ENCODE data around the gene PRDM15. TPM values are rescaled to one million over a fixed set of nuclear protein-coding genes. Genes with fewer than 3 reads are reported as not detected.

PRDM15 gene
- total RNA-seq, 2 experiments from 2014 or later, result 13.2 to 14.5 TPM

DNA sequence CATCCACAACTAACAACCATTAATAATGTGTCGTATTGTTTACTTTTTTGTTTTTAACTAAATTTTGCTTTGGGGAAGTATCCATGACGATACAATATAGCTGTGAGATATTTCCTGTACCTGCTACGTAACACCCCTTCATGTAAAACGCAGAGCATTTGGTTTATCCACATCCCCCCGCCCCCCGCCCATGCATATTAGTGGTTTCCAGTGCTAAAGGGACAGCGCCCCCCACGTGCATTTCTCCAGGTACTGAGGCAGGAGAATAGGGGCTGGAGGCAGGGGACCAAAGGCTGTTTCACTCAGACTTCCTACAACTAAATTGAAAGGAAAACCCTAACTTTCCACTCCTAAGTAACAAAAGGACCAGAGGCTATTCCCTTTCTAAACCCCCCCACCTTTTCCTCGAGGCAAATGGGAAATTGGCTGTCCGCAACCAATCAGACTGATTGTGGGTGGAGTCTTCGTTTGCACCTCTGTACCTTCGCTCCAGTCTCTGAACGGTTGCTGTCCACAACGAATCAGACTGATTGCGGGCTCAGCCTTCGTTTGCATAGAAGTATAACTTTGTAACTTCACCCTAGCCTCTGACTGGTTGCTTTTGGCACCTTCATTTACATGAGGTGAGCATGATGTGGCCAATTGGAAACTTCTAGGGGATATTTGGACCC lies 100.1 kb downstream of the PRDM15 start:
- Mint-ChIP-seq H3K4me1 (ENCODE audit: low read depth) (peaks cover 8% of the 10 kb centered on the region), H3K27ac (no peak overlapping the region), H3K9me3 (no peaks in the 10 kb centered on the region), H3K27me3 (peaks cover 59% of the 10 kb centered on the region), H3K36me3 (ENCODE audit: low read depth) (no peaks in the 10 kb centered on the region), H3K4me3 (no peak overlapping the region)
- ATAC-seq, result no peak
- no peak for TF ChIP-seq CTCF (IDR thresholded peaks at IDR 0.05)
- CTCF ChIA-PET, result interaction anchor here (1.3 kb wide), 1 partner anchor 137 kb away, joined by 3 read pairs; no protein-coding TSS in a partner anchor
- no peak for DNase-seq
- POLR2A ChIA-PET, result interaction anchor here (1.2 kb wide), 1 partner anchor 99 kb away, joined by 3 read pairs; no protein-coding TSS in a partner anchor
- intact Hi-C loops (cut with micrococcal nuclease), result no loop called here

GRCh38 chr21:41777951-41778815 lies 101.0 kb downstream of the PRDM15 start:
- Mint-ChIP-seq H3K9me3 (no peaks in the 10 kb centered on the region), H3K27ac (no peak overlapping the region), H3K36me3 (ENCODE audit: low read depth) (no peaks in the 10 kb centered on the region), H3K4me1 (ENCODE audit: low read depth) (peaks cover 2% of the 10 kb centered on the region), H3K4me3 (no peak overlapping the region), H3K27me3 (peaks cover 54% of the 10 kb centered on the region)
- intact Hi-C loops (cut with micrococcal nuclease), result no loop called here
- peak; percentile 54 for TF ChIP-seq CTCF (IDR thresholded peaks at IDR 0.05)
- ChIA-PET POLR2A (interaction anchor here (1.2 kb wide), 1 partner anchor 100 kb away, joined by 3 read pairs; no protein-coding TSS in a partner anchor), CTCF (interaction anchor here (0.9 to 1.3 kb wide), 4 partner anchors 10 to 495 kb away, joined by 3 to 6 read pairs (median 3); no protein-coding TSS in a partner anchor)
- ATAC-seq (no peak), DNase-seq (peak; percentile 49)

GRCh38 chr21:41776778-41777177 lies 102.4 kb downstream of the PRDM15 start:
- no peak for TF ChIP-seq CTCF (IDR thresholded peaks at IDR 0.05)
- Mint-ChIP-seq H3K4me1 (ENCODE audit: low read depth) (peaks cover 2% of the 10 kb centered on the region), H3K9me3 (no peaks in the 10 kb centered on the region), H3K4me3 (no peak overlapping the region), H3K27me3 (peaks cover 55% of the 10 kb centered on the region), H3K27ac (no peak overlapping the region), H3K36me3 (ENCODE audit: low read depth) (no peaks in the 10 kb centered on the region)
- ChIA-PET CTCF (interaction anchor here (0.9 to 1.4 kb wide), 3 partner anchors 8 to 41 kb away, joined by 3 to 4 read pairs (median 3); no protein-coding TSS in a partner anchor), POLR2A (no interaction called here)
- intact Hi-C loops (cut with micrococcal nuclease), result no loop called here
- no peak for ATAC-seq
- no peak for DNase-seq

- peaks cover 49% of the 10 kb centered on the region for H3K27me3 Mint-ChIP-seq
- ATAC-seq (no peak), DNase-seq (no peak)
- no peaks in the 10 kb centered on the region for H3K9me3 Mint-ChIP-seq
- TF ChIP-seq CTCF (IDR thresholded peaks at IDR 0.05), result no peak
- H3K36me3 Mint-ChIP-seq (ENCODE audit: low read depth), result no peaks in the 10 kb centered on the region
- ChIA-PET POLR2A (no interaction called here), CTCF (interaction anchor here (1.8 kb wide), 1 partner anchor 42 kb away, joined by 4 read pairs; no protein-coding TSS in a partner anchor)
- intact Hi-C loops (cut with micrococcal nuclease), result no loop called here
- peaks cover 2% of the 10 kb centered on the region for H3K4me1 Mint-ChIP-seq (ENCODE audit: low read depth)
- H3K27ac Mint-ChIP-seq, result no peak overlapping the region
- H3K4me3 Mint-ChIP-seq, result no peak overlapping the region
Measured at GRCh38 chr21:41775149-41775472, 104.0 kb downstream of the PRDM15 start.
